HCT116 (cell line): ENCODE results near the gene HBG2. TPM values are rescaled to one million over a fixed set of nuclear protein-coding genes. Genes with fewer than 3 reads are reported as not detected.

Source experiments
- ATAC-seq: fragments of 200-7000 bp; cut with Tn5 transposase; 2 replicates; pipeline ENCODE4 v1.9.1; 2020; ENCODE audit warnings: mild to moderate bottlenecking, moderate library complexity
- BruUV-seq: library from RNA; stranded (reverse); fragments of 400-500 nt; replicated peaks from 2 replicates; lab custom pipeline; 2021; lab: Mats Ljungman, UMichigan
- CTCF ChIA-PET: fragments of 300-600 bp; sonication (Branson Sonifier 250); formaldehyde crosslinking; loops from one replicate; lab custom pipeline; 2021; ENCODE audit warnings: antibody characterized with exemption; lab: Charles Lee
- POLR2A ChIA-PET: fragments of 300-600, 350-600 bp; sonication (Branson Sonifier 250); formaldehyde crosslinking; loops from one replicate; lab custom pipeline; 2021; ENCODE audit warnings: antibody characterized with exemption; lab: Charles Lee
- RAD21 ChIA-PET, 2 experiments: fragments of 300-600 bp; sonication (Branson Sonifier 250); formaldehyde crosslinking; loops; one replicate each; lab custom pipeline; 2023; ENCODE audit warnings: low total read pairs in 2 of 2; ENCODE audit not compliant: uncharacterized antibody in 2 of 2, unreplicated experiment in 2 of 2, low non-redundant PET in 1 of 2; lab: Charles Lee
- DNase-seq: peaks from one replicate; pipeline ENCODE4 v3.0.0-alpha.2; 2010; ENCODE audit warnings: low read depth, low spot score
- H2AFZ ChIP-seq: fragments of 200-600 bp; shearing (Covaris generic), sonication (generic); 2 replicates; pipeline ENCODE4 v1.6.1; 2017; ENCODE audit warnings: low read depth, mixed run types, mixed read lengths, antibody characterized with exemption, low read length; ENCODE audit not compliant: poor library complexity, severe bottlenecking
- H3K27ac ChIP-seq: 2 replicates; pipeline ENCODE4 v1.5.1; 2012; ENCODE audit warnings: low read depth, low read length
- H3K27me3 ChIP-seq: fragments of 200-600 bp; sonication (generic); 2 replicates; pipeline ENCODE4 v1.6.1; 2016; ENCODE audit warnings: mixed run types, low read length, mixed read lengths; ENCODE audit not compliant: insufficient read depth
- H3K36me3 ChIP-seq, 2 experiments: fragments of 200-500 bp in 1 of 2; fragments of 200-600 bp in 1 of 2; sonication (Bioruptor generic) in 1 of 2; sonication (generic) in 1 of 2; 2 replicates each; pipeline versions ENCODE4 v1.5.1 to v1.6.1; 2014 to 2016; ENCODE audit warnings: low read length in 2 of 2, inconsistent platforms in 1 of 2, mixed read lengths in 1 of 2, mixed run types in 1 of 2; ENCODE audit not compliant: insufficient read depth in 2 of 2, control insufficient read depth in 1 of 2
- H3K4me1 ChIP-seq, 2 experiments: fragments of 200-600 bp in 1 of 2; sonication (generic) in 1 of 2; 2 replicates each; pipeline versions ENCODE4 v1.5.1 to v1.6.1; 2012 to 2017; ENCODE audit warnings: low read length in 2 of 2, inconsistent platforms in 1 of 2, mild to moderate bottlenecking in 1 of 2, mixed read lengths in 1 of 2, mixed run types in 1 of 2, moderate library complexity in 1 of 2; ENCODE audit not compliant: insufficient read depth in 2 of 2, control insufficient read depth in 1 of 2
- H3K4me2 ChIP-seq: fragments of 200-600 bp; sonication (generic); 2 replicates; pipeline ENCODE4 v1.6.1; 2017; ENCODE audit warnings: mixed run types, low read length, mixed read lengths
- H3K4me3 ChIP-seq, 2 experiments: fragments of 200-600 bp in 1 of 2; sonication (generic) in 1 of 2; replicated peaks in 1 of 2; 2 replicates each; pipeline ENCODE4 v1.5.1; 2011 to 2016; ENCODE audit warnings: low read length in 2 of 2, control low read depth in 1 of 2, low read depth in 1 of 2, mild to moderate bottlenecking in 1 of 2, mixed read lengths in 1 of 2, mixed run types in 1 of 2
- H3K79me2 ChIP-seq: fragments of 200-600 bp; sonication (generic); 2 replicates; pipeline ENCODE4 v1.6.1; 2017; ENCODE audit warnings: mild to moderate bottlenecking, mixed run types, low read length, moderate library complexity, mixed read lengths; ENCODE audit not compliant: insufficient read depth
- H3K9ac ChIP-seq: fragments of 200-600 bp; sonication (generic); 2 replicates; pipeline ENCODE4 v1.6.1; 2016; ENCODE audit warnings: low read length, mixed read lengths
- H3K9me2 ChIP-seq: fragments of 200-600 bp; sonication (generic), shearing (Covaris generic); 2 replicates; pipeline ENCODE4 v1.6.1; 2017; ENCODE audit warnings: mixed run types, mild to moderate bottlenecking, moderate library complexity; ENCODE audit not compliant: insufficient read depth
- H3K9me3 ChIP-seq, 2 experiments: fragments of 200-500 bp in 1 of 2; fragments of 200-600 bp in 1 of 2; sonication (Bioruptor generic) in 1 of 2; sonication (generic) in 1 of 2; 2 replicates each; pipeline ENCODE4 v1.6.1; 2014 to 2017; ENCODE audit warnings: low read length in 2 of 2, mixed read lengths in 2 of 2, inconsistent platforms in 1 of 2, low read depth in 1 of 2, mild to moderate bottlenecking in 1 of 2, mixed run types in 1 of 2, moderate library complexity in 1 of 2; ENCODE audit not compliant: control insufficient read depth in 1 of 2, insufficient read depth in 1 of 2
- H4K20me1 ChIP-seq: fragments of 200-600 bp; sonication (generic), shearing (Covaris generic); 2 replicates; pipeline ENCODE4 v1.6.1; 2017; ENCODE audit warnings: mixed run types, mild to moderate bottlenecking, moderate library complexity; ENCODE audit not compliant: insufficient read depth
- ATF3 ChIP-seq: IDR thresholded peaks from 2 replicates; pipeline ENCODE4 v1.6.1; 2012
- CEBPB ChIP-seq: IDR thresholded peaks from 2 replicates; pipeline ENCODE4 v1.6.1; 2012; ENCODE audit warnings: low read depth
- CTCF ChIP-seq, 3 experiments: fragments of 200-600 bp in 1 of 3; sonication (generic) in 1 of 3; IDR thresholded peaks in 2 of 3; conservative IDR thresholded peaks in 1 of 3; 2 replicates each; pipeline ENCODE4 v1.5.1; 2012 to 2017; ENCODE audit warnings: low read depth in 2 of 3, low read length in 2 of 3, antibody characterized with exemption in 1 of 3, borderline replicate concordance in 1 of 3, control low read depth in 1 of 3, mild to moderate bottlenecking in 1 of 3, mixed read lengths in 1 of 3, mixed run types in 1 of 3, moderate library complexity in 1 of 3; ENCODE audit not compliant: insufficient read depth in 1 of 3
- EGR1 ChIP-seq: IDR thresholded peaks from 2 replicates; pipeline ENCODE4 v1.6.1; 2012; ENCODE audit warnings: low read depth
- EZH2 ChIP-seq: fragments of 200-600 bp; sonication (generic); IDR thresholded peaks from 2 replicates; pipeline ENCODE4 v1.6.1; 2017; ENCODE audit warnings: antibody characterized with exemption, mixed run types
- EZH2phosphoT487 ChIP-seq: fragments of 200-600 bp; IDR thresholded peaks from 2 replicates; pipeline ENCODE4 v1.6.1; 2018; ENCODE audit warnings: antibody characterized with exemption, borderline replicate concordance
- FOSL1 ChIP-seq: IDR thresholded peaks from 2 replicates; pipeline ENCODE4 v1.6.1; 2012; ENCODE audit warnings: low read depth
- JUND ChIP-seq: IDR thresholded peaks from 2 replicates; pipeline ENCODE4 v1.6.1; 2012
- MAX ChIP-seq: IDR thresholded peaks from 2 replicates; pipeline ENCODE4 v1.6.1; 2012
- RAD21 ChIP-seq: IDR thresholded peaks from 2 replicates; pipeline ENCODE4 v1.6.1; 2012; ENCODE audit warnings: low read depth, mild to moderate bottlenecking
- SP1 ChIP-seq: IDR thresholded peaks from 2 replicates; pipeline ENCODE4 v1.6.1; 2012; ENCODE audit warnings: low read depth
- SRF ChIP-seq: IDR thresholded peaks from 2 replicates; pipeline ENCODE4 v1.6.1; 2012; ENCODE audit warnings: low read depth
- YY1 ChIP-seq: IDR thresholded peaks from 2 replicates; pipeline ENCODE4 v1.6.1; 2011; ENCODE audit warnings: low read length, low read depth, moderate library complexity, mild to moderate bottlenecking; ENCODE audit not compliant: insufficient replicate concordance; ENCODE audit errors: extremely low read depth
- ZFX ChIP-seq: fragments of 450-650 bp; IDR thresholded peaks from 2 replicates; pipeline ENCODE4 v1.6.1; 2017
- ZNF274 ChIP-seq: fragments of 200-500 bp; sonication (Bioruptor generic); IDR thresholded peaks from 2 replicates; pipeline ENCODE4 v1.6.1; 2014; ENCODE audit warnings: mild to moderate bottlenecking, low read depth, low read length, inconsistent platforms
- intact Hi-C: fragments of 100-400 bp; cut with micrococcal nuclease; formaldehyde crosslinking; loops from 2 replicates; pipeline ENCODE4 v1.10.0; 2022
- total RNA-seq: library from RNA; stranded (reverse); gene quantifications from one replicate; pipeline ENCODE4 v1.2.1, GENCODE V29; 2021; ENCODE audit not compliant: unreplicated experiment

The HBG2 gene
- total RNA-seq, 1 experiment from 2014 or later, result 48.1 TPM

- Histone ChIP-seq H2AFZ (no peak overlapping the region), H3K9me2 (no peaks in the 10 kb centered on the region), H3K4me2 (no peak overlapping the region), H3K4me3 (no peak overlapping the region), H3K27ac (no peak overlapping the region), H3K79me2 (no peaks in the 10 kb centered on the region), H3K27me3 (no peaks in the 10 kb centered on the region), H3K9ac (no peak overlapping the region), H3K4me1 (peaks cover 0 to 5% of the 10 kb centered on the region in 2 experiments; a peak in 1 of 4 replicates), H3K9me3 (no peaks in the 10 kb centered on the region), H4K20me1 (no peaks in the 10 kb centered on the region; the same call in 1 of the 2 replicates), H3K36me3 (no peaks in the 10 kb centered on the region)
- ChIA-PET RAD21 (no interaction called here), CTCF (no interaction called here), POLR2A (no interaction called here)
- intact Hi-C loops, result loop anchor here (5.0 kb wide), 3 partner anchors 168 to 663 kb away; partner anchors contain the start of gene OR52N2
- TF ChIP-seq ATF3 (no peak), EZH2phosphoT487 (no peak), FOSL1 (no peak), MAX (no peak), SP1 (no peak), ZFX (no peak), RAD21 (no peak), CTCF (IDR thresholded peaks at IDR 0.05 in 2 of 3, conservative IDR thresholded peaks at IDR 0.05 in 1 of 3; ENCODE audit: borderline replicate concordance in 1 of 3, insufficient read depth in 1 of 3, low read depth in 2 of 3, low read length in 2 of 3) (no peak)
- no peak for ATAC-seq
- BruUV-seq, result no TSS peak
- DNase-seq, result no peak
Observed at GRCh38 chr11:5290106-5290505, 35.5 kb upstream of the HBG2 start.

GRCh38 chr11:5289696-5290095, 35.1 kb upstream of the HBG2 start:
- BruUV-seq, result no TSS peak
- TF ChIP-seq CTCF (IDR thresholded peaks at IDR 0.05 in 2 of 3, conservative IDR thresholded peaks at IDR 0.05 in 1 of 3; ENCODE audit: borderline replicate concordance in 1 of 3, insufficient read depth in 1 of 3, low read depth in 2 of 3, low read length in 2 of 3) (no peak), EGR1 (no peak), YY1 (no peak), JUND (no peak), CEBPB (no peak), EZH2 (no peak), ZFX (no peak), SRF (no peak), ZNF274 (no peak)

More at GRCh38 chr11:5289696-5290095, 35.1 kb upstream of the HBG2 start:
- H3K9ac ChIP-seq, result no peak overlapping the region
- H3K9me2 ChIP-seq, result no peaks in the 10 kb centered on the region
- H3K4me1 ChIP-seq, result peaks cover 0 to 5% of the 10 kb centered on the region in 2 experiments; a peak in 1 of 4 replicates
- POLR2A ChIA-PET, result no interaction called here
- H3K27ac ChIP-seq, result no peak overlapping the region
- no peaks in the 10 kb centered on the region for H3K9me3 ChIP-seq
- ATAC-seq (no peak), DNase-seq (no peak)
- H3K79me2 ChIP-seq, result no peaks in the 10 kb centered on the region
- intact Hi-C loops, result loop anchor here (5.0 kb wide), 3 partner anchors 167 to 662 kb away; partner anchors contain the start of gene OR52N2
- no peaks in the 10 kb centered on the region for H3K27me3 ChIP-seq
- RAD21 ChIA-PET, result no interaction called here
- no peak overlapping the region for H2AFZ ChIP-seq
- H3K4me3 ChIP-seq, result no peak overlapping the region
- no peaks in the 10 kb centered on the region; the same call in 1 of the 2 replicates for H4K20me1 ChIP-seq
- no peaks in the 10 kb centered on the region for H3K36me3 ChIP-seq
- H3K4me2 ChIP-seq, result no peak overlapping the region
- CTCF ChIA-PET, result no interaction called here
